SKM-1 (cell line): Measurements from ENCODE around the gene NSUN7.
"Not testable (repeated sequence)": the region's sequence is repeated elsewhere in the genome, so short reads cannot be mapped to it uniquely, and the experiment has no call there.

ENCODE experiments used
- DNase-seq: peaks from one replicate; lab custom pipeline; 2025; ENCODE audit not compliant: unreplicated experiment; lab: John Stamatoyannopoulos, UW

NSUN7 gene

DNA sequence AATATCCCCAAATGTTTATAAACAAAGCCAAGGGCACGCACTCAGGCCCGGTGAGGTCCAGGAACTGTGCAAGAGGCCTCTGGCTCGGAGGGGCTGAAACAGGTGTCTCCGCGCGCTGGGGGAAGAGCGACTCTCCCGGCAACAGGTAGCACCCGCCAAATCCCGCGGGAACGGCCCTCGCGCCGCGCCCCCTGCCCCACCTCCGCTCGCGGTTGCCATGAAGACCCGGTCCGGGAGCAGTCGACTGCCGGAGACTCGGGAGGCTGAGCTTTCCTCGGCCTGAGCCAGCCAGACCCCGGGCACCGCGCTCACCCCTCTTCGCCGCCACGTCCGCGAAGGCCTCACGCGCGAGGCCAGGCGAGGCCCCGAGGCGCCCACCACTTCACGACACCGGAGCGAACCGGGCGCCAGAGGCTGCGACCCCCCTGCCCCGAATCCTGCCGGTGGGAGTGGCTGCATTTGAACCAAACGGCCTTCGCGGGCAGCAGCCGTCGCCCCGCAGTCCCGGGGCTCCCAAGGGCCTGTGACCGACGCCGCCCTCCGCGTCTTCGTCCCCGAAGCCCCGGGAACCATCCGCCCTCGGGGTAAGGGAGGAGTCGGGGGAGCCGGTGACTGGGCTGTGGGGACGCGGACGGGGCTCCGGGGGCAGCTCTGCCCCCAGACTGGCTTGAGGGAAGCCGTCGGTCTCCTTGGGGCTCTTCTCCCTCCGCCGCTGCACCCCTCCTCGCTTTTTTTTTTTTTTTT is at the start of gene NSUN7:
TSS of gene NSUN7 (plus strand) at position 239 of the 744 bp plus-strand sequence. CDS start 739 bp downstream, outside the sequence.
- no peak for DNase-seq

DNA sequence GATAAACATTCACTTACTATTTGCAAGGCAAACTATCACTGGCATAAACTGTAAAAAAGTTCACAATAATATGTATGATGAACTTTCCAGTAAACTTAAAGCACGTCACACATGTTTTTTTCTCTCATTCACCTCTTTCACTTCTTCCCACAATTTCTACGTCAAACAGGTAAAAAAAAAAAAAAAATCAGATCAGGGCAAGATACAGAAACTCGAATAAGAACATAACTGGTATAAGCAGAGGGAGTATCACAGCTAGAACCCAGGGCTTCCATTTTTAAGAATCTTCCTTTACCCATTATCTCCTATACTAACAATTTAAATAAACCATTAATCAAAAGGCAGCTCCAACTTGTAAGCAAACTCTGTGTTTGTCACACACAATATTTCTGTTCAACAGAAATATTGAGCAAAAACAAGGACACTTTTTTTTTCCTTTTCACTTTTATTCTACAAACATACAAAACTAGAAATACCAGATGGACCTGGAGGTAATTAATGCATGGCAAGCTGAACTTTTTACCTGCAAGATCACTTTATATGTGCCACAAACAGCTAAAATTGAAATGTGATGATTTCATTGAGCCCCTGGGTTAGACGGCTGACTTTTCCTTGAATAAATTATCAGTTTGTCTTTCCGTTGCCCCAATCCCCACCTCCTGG is 47.5 kb upstream of the NSUN7 start:
- DNase-seq: no peak

GRCh38 chr4:40702800-40703151 is 47.0 kb upstream of the NSUN7 start:
- no peak for DNase-seq

- DNase-seq: no peak
These were observed 45.7 kb upstream of the NSUN7 start for GRCh38 chr4:40704073-40704472.

DNA sequence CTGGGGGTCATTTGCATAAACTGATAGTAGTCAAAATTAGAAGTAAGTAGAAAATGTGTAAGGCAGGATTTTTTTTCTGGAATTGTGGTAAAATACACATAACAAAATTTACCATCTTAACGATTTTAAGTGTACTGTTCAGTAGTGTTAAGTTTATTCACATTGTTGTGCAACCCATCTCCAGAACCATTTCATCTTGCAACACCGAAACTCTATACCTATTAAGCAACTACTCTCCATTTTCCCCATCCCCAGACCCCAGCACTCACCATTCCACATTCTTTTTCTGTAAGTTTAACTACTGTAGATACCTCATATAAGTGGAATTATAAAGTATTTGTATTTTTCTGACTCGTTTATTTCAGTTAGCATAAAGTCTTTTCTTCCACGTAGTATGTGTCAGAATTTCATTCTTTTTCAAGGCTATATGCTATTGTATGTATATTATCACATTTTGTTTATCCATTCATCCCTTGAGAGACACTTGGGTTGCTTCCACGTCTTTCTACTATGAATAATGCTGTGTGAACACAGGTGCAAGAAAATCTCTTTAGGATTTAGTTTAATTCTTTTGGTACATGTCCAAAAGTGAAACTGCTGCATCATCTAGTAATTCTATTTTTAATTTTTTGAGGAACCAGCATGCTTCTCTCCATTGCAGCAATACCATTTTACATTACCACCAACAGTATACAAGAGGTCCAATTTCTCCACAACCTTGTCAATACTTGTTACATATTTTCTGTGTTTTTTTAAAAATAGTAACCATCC is 39.1 kb upstream of the NSUN7 start:
- peak; percentile 88 for DNase-seq

- DNase-seq: not testable (repeated sequence)
These were observed 36.8 kb upstream of the NSUN7 start for GRCh38 chr4:40713001-40713400.

DNA sequence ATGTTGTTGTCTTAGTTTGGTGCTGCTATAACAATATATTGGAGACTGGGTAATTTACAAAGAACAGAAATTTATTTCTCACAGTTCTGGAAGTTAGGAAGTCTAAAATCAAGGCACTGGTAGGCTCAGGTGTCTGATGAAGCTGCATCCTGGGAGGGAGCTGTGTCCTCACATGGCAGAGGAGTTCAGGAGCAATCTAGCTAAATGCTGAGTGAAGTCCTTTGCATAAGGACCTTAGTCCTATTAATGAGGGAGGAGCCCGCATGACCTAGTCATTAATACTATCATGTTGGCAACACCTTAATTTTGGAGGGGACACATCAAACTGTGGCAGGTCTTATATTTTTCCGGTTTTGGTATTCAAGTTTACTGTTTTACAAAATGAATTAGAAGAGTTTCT is 36.0 kb upstream of the NSUN7 start:
- DNase-seq: no peak

GRCh38 chr4:40718586-40718985 is 31.2 kb upstream of the NSUN7 start:
- no peak for DNase-seq

GRCh38 chr4:40719008-40719623 is 30.6 kb upstream of the NSUN7 start:
- DNase-seq: peak; percentile 50

DNA sequence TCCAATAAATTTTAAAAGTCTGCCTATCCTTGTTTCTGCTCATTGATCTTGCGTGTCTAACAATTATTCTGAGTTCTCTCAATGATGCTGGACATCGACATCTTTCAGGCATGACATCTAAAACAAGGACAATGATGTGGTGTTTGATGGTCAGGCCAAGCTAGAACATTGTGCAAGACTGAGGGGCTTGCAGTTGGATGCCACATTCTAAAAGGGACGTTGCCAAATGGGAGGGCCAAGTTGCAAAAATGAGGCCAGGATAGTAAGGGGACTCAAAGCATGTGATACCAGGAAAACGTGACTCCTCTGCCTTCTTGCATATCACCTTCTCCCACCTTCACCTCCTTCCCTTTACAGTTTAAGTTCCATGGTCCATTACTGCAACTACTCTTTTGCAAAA is 29.4 kb upstream of the NSUN7 start:
- DNase-seq: no peak

GRCh38 chr4:40720916-40721315 is 28.8 kb upstream of the NSUN7 start:
- peak; percentile 65 for DNase-seq

GRCh38 chr4:40721730-40722171 is 28.0 kb upstream of the NSUN7 start:
- no peak for DNase-seq

DNA sequence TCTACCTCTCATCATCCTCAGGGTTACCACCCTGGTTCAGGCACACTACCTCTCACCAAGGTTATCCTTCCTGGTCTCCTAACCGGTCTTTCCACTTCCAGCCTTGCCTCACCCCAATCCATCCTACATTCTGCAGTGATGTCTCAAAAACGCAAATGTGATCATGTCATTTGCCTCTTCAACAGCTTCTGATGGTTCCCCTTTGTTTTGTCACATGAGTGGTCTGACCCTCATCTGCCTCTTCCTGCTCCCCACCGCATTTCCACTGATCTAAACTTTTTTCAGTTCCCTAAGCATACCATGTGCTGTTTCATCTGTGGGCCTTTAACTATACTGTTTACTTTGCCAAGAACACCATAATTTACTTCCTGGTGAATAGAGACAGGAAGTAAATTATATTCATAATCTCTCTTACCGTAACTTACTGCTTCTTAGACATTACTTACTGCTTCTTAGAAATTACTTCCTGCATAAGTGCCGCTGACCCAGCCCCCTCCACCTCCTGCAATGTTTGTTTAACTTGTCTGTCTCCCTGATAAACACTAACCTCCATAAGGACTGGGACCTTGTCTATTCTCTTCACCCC is 27.1 kb upstream of the NSUN7 start:
- DNase-seq: no peak

- no peak for DNase-seq
These were observed 26.0 kb upstream of the NSUN7 start for GRCh38 chr4:40723728-40724127.

DNA sequence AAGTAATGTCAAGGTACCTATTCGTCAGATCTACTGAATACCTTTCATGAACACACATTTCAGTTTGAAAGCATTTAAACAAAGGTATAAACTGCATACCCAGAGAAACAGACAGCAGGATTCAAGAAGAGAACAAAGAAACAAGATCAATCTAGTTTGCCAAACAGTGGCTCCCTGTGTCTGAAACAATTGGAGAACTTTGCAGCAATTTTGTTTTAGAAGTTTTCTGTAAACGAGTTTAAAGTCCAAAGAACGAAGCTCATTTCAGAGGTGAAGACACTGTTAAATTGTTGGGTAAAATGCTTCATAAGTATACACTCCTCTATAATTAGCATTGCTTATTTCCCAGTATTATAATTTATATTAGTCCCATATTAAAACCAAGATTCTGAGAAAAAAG is 21.4 kb upstream of the NSUN7 start:
- DNase-seq: no peak

- DNase-seq: no peak
These were observed 20.2 kb upstream of the NSUN7 start for GRCh38 chr4:40729555-40729954.

DNA sequence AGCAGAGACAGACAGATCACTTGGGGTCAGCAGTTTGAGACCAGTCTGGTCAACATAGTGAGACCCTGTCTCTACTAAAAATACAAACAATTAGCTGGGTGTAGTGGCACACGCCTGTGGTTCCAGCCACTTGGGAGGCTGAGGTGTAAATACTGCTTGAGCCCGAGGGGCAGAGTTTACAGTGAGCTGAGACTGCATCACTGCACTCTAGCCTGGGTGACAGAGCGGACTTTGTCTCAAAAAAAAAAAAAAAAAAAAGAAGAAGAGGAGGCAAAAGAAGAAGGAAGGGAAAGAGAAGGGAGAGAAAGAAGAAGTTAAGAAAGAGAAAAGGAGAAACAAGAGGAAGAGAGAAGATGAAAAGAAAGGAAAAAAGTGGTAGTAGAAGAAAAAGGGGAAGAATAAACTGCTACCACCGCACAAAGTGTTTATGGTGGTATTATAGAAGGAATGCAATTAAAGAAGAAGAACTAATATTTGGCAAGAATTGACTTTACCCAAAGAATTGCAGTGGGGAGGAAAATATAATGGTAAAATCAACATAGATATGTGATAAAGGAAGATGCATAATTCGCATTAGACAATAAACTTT is 19.6 kb upstream of the NSUN7 start:
- DNase-seq: no peak

DNA sequence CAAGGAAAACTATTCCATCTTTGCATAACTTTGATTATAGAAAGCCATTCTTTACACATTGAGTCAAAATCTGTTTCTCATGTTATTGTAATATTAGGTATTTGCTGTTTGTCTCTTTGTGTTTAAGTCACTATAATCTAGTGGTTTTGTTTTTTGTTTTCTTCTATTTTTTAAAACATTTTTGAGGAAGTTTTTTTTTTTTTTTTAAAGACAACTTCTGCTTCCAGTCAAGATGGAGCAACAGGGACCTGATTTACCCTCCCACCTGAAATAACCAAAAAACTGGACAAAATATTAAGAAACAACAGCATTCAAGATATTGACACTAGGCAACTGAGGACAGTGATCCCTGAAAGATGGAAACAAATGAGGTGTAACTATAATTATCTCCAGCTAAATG is 18.4 kb upstream of the NSUN7 start:
- no peak for DNase-seq

GRCh38 chr4:40731792-40732245 is 17.9 kb upstream of the NSUN7 start:
- DNase-seq: peak; percentile 91

DNA sequence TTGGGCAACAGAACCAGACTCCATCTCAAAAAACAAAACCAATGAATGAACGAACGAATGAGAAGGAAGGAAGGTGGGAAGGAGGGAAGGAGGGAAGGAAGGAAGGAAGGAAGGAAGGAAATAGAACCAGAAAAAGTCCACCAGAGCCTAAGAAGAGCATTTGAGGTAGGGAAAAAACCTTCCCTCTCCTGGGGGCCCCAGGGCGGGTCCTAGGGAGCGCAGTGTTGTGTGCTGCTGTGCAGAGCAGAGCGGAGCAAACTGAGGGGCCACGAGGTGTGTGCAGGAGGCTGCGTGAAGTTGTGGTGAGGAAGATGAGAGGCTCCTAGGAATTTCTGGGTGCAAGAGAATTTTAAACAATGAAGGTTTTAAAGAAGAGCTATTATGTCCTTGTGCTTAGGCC is 16.0 kb upstream of the NSUN7 start:
- no peak for DNase-seq

DNA sequence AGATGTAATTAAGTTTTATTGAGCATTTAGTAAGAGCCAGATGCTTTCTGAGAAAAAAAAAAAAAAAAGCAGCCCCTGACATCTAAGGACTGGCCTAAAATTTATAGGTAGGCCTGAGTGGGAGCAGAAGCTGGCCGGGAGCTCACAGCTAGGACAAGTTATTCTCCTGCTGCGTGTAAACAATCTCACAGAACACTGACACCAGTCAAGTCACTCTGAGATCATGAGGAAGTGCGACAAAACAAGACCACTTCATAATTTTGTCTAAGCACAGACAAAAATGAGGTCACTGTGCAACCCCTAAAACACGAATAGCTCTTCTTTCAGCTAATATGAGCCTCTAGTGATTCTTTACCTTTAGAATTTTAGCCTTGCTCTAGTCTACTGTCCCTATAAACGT is 15.3 kb upstream of the NSUN7 start:
- DNase-seq: no peak
